IPS-18a (cell line): ENCODE results near the gene FTSJ3.

Experiments used
- H3K27ac ChIP-seq: one replicate; pipeline ENCODE4 v1.5.1; 2013; ENCODE audit warnings: low read length
- H3K27me3 ChIP-seq: one replicate; pipeline ENCODE4 v1.6.1; 2013; ENCODE audit warnings: mild to moderate bottlenecking, low read length; ENCODE audit not compliant: control insufficient read depth, insufficient read depth
- H3K36me3 ChIP-seq: one replicate; pipeline ENCODE4 v1.6.1; 2013; ENCODE audit warnings: low read depth, low read length; ENCODE audit not compliant: control insufficient read depth
- H3K4me1 ChIP-seq: one replicate; pipeline ENCODE4 v1.6.1; 2013; ENCODE audit warnings: low read depth, low read length; ENCODE audit not compliant: control insufficient read depth
- H3K4me3 ChIP-seq: one replicate; pipeline ENCODE4 v1.5.1; 2013; ENCODE audit warnings: low read length
- H3K9ac ChIP-seq: one replicate; pipeline ENCODE4 v1.6.1; 2013; ENCODE audit warnings: mild to moderate bottlenecking, low read length, moderate library complexity
- H3K9me3 ChIP-seq: one replicate; pipeline ENCODE4 v1.6.1; 2013; ENCODE audit warnings: low read depth, low read length; ENCODE audit not compliant: control insufficient read depth

The FTSJ3 gene

GRCh38 chr17:63832455-63832854 is 5.0 kb upstream of the FTSJ3 start:
- H3K4me3 ChIP-seq = no peak overlapping the region
- H3K27me3 ChIP-seq = no peaks in the 10 kb centered on the region
- no peak overlapping the region for H3K27ac ChIP-seq
- peaks cover 63% of the 10 kb centered on the region for H3K36me3 ChIP-seq
- H3K9me3 ChIP-seq = no peaks in the 10 kb centered on the region
- H3K9ac ChIP-seq = no peak overlapping the region
- H3K4me1 ChIP-seq = peaks cover 4% of the 10 kb centered on the region

- H3K27me3 ChIP-seq = no peaks in the 10 kb centered on the region
- H3K4me3 ChIP-seq = no peak overlapping the region
- H3K4me1 ChIP-seq = peaks cover 4% of the 10 kb centered on the region
- H3K27ac ChIP-seq = no peak overlapping the region
- no peaks in the 10 kb centered on the region for H3K9me3 ChIP-seq
- H3K36me3 ChIP-seq = peaks cover 63% of the 10 kb centered on the region
- no peak overlapping the region for H3K9ac ChIP-seq
These were observed 4.6 kb upstream of the FTSJ3 start for GRCh38 chr17:63832014-63832413.

DNA sequence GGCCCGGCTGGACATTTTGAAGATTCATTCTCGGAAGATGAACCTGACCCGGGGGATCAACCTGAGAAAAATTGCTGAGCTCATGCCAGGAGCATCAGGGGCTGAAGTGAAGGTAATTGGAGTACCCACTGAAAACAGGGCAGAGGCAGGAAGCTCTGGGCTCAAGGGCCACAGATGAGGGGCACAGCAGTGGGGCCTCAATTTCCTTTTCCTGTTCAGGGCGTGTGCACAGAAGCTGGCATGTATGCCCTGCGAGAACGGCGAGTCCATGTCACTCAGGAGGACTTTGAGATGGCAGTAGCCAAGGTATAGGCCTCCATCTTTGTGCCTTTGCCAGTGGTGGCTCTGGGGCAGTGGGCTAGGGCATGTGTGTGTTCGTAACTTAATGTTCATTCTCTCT is 4.0 kb upstream of the FTSJ3 start:
- Histone ChIP-seq H3K27me3 (no peaks in the 10 kb centered on the region), H3K9ac (no peak overlapping the region), H3K36me3 (peaks cover 59% of the 10 kb centered on the region), H3K9me3 (no peaks in the 10 kb centered on the region), H3K4me1 (peaks cover 4% of the 10 kb centered on the region), H3K27ac (no peak overlapping the region), H3K4me3 (no peak overlapping the region)

GRCh38 chr17:63830904-63831491 is 3.5 kb upstream of the FTSJ3 start:
- Histone ChIP-seq H3K4me1 (peaks cover 4% of the 10 kb centered on the region), H3K27me3 (no peaks in the 10 kb centered on the region), H3K27ac (no peak overlapping the region), H3K9ac (no peak overlapping the region), H3K36me3 (peaks cover 59% of the 10 kb centered on the region), H3K4me3 (no peak overlapping the region), H3K9me3 (no peaks in the 10 kb centered on the region)

DNA sequence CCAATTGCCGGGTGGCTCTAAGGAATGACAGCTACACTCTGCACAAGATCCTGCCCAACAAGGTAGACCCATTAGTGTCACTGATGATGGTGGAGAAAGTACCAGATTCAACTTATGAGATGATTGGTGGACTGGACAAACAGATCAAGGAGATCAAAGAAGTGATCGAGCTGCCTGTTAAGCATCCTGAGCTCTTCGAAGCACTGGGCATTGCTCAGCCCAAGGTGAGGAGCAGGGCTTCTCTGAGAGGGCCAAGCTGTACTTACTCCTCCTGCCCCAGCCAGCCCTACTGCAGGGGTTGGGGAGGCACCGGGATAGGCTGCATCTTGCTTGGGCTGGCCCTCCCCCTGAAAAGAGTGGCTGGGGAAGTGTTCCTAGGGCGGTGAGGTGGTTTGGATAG is 2.8 kb upstream of the FTSJ3 start:
- Histone ChIP-seq H3K27me3 (no peaks in the 10 kb centered on the region), H3K36me3 (peaks cover 65% of the 10 kb centered on the region), H3K4me3 (no peak overlapping the region), H3K9me3 (no peaks in the 10 kb centered on the region), H3K9ac (no peak overlapping the region), H3K27ac (no peak overlapping the region), H3K4me1 (peaks cover 4% of the 10 kb centered on the region)

GRCh38 chr17:63828936-63829335 is 1.5 kb upstream of the FTSJ3 start:
- H3K4me3 ChIP-seq = peak overlapping the region; percentile 97
- no peaks in the 10 kb centered on the region for H3K27me3 ChIP-seq
- H3K9ac ChIP-seq = no peak overlapping the region
- no peak overlapping the region for H3K27ac ChIP-seq
- H3K9me3 ChIP-seq = no peaks in the 10 kb centered on the region
- peaks cover 4% of the 10 kb centered on the region for H3K4me1 ChIP-seq
- peaks cover 72% of the 10 kb centered on the region for H3K36me3 ChIP-seq

DNA sequence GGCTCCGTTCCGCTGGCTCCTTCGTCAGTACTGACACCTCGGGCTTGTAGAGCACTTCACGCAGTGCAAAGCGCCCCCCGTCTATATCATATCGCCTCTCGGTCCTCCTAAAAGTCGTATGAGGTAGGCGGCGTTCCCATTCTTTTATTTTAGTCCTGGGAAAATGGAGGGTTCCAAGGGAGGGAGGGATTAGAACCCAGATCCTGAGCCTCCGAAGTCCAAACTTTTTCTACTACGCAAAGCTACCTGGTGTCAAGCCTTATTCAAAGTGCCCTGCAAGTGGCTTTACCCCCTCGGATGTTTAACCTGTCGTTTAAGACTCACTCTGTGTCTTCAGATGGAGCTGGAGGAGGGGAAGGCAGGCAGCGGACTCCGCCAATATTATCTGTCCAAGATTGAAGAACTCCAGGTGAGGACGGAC is 348 bp upstream of the FTSJ3 start:
- Histone ChIP-seq H3K4me1 (peaks cover 4% of the 10 kb centered on the region), H3K27ac (peak overlapping the region; percentile 100), H3K27me3 (no peaks in the 10 kb centered on the region), H3K9ac (peak overlapping the region; percentile 97), H3K9me3 (no peaks in the 10 kb centered on the region), H3K4me3 (peak overlapping the region; percentile 97), H3K36me3 (peaks cover 71% of the 10 kb centered on the region)

GRCh38 chr17:63826468-63827001 is 928 bp downstream of the FTSJ3 start:
- Histone ChIP-seq H3K9ac (peak overlapping the region; percentile 97), H3K27me3 (no peaks in the 10 kb centered on the region), H3K27ac (peak overlapping the region; percentile 100), H3K36me3 (peaks cover 71% of the 10 kb centered on the region), H3K9me3 (no peaks in the 10 kb centered on the region), H3K4me1 (peaks cover 4% of the 10 kb centered on the region), H3K4me3 (peak overlapping the region; percentile 97)

- Histone ChIP-seq H3K4me1 (peaks cover 4% of the 10 kb centered on the region), H3K27me3 (no peaks in the 10 kb centered on the region), H3K9me3 (no peaks in the 10 kb centered on the region), H3K27ac (no peak overlapping the region), H3K36me3 (peaks cover 71% of the 10 kb centered on the region), H3K9ac (no peak overlapping the region), H3K4me3 (no peak overlapping the region)
These were observed 3.1 kb downstream of the FTSJ3 start for GRCh38 chr17:63824362-63824761.

DNA sequence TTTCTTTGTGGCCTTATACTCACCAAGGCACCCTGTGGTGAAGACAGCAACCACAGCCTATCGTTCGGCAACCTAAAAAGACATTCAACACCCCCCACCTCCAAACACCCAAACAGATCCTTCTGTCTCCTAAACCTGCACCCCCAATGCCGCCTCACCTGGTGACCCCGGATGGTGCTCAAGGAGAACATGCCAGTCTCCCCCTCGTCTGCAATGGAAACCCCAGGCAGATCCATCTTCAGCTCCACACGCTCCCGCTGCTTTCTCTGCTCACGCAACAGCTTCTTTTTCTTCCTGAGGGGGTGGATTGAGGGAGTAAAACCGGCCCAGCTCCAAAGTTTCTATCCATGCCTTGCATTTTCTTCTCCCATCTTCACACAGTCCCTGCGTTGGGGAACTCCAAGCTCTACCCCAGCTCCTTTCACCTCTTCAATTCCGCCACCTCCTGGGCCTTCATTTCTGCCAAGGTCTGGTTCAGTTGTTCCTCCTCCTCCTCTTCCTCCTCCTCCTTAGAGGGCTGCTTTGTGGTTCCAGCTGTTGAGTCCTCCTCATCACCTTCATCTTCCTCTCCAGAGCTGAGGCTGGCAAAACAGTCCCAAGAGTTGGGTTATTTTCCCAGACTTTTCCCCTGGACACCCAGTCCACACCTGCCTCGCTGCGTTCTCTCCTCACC is 3.7 kb downstream of the FTSJ3 start:
- Histone ChIP-seq H3K27ac (no peak overlapping the region), H3K4me1 (peaks cover 4% of the 10 kb centered on the region), H3K9ac (no peak overlapping the region), H3K27me3 (no peaks in the 10 kb centered on the region), H3K36me3 (peaks cover 71% of the 10 kb centered on the region), H3K9me3 (no peaks in the 10 kb centered on the region), H3K4me3 (no peak overlapping the region)

DNA sequence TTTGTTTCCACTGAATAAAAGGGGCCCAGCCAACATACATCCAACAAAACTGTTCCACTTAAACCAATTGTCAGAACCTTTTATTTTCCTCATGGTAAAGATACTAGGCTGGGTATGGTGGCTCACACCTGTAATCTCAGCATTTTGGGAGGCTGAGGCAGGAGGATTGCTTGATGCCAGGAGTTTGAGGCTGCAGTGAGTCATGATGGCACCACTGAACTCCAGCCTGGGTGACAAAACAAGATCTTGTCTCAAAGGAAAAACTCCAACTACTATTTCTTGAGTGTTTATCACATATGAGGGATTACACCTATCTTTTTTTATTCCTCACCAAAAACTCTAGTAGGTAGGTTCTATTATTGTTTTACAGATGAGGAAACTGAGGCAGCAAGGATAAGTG is 4.9 kb downstream of the FTSJ3 start:
- Histone ChIP-seq H3K27me3 (no peaks in the 10 kb centered on the region), H3K9ac (no peak overlapping the region), H3K4me3 (no peak overlapping the region), H3K36me3 (peaks cover 82% of the 10 kb centered on the region), H3K4me1 (no peaks in the 10 kb centered on the region), H3K27ac (no peak overlapping the region), H3K9me3 (no peaks in the 10 kb centered on the region)

DNA sequence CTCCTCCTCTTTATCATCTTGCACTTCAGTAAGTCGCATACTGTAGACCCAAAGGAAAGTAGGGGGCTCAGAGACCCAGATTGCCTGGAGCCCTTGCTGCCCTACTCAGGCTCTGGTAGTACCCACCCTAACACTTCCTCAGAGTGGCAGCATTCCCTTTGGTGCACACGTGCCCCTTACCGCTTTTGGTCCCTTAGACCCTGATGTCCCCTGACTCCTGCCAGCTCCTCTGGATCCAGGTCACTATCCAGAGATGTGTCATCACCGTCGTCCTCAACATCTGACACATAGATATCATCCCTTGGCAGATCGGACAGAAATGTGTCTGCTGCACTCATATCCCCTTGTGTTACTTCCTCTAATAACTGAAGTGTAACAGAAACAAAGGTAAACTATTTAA is 5.7 kb downstream of the FTSJ3 start:
- H3K9ac ChIP-seq = no peak overlapping the region
- H3K27ac ChIP-seq = no peak overlapping the region
- no peaks in the 10 kb centered on the region for H3K27me3 ChIP-seq
- H3K4me1 ChIP-seq = no peaks in the 10 kb centered on the region
- H3K4me3 ChIP-seq = no peak overlapping the region
- H3K9me3 ChIP-seq = no peaks in the 10 kb centered on the region
- H3K36me3 ChIP-seq = peaks cover 90% of the 10 kb centered on the region
